Ectodermal cell (in vitro differentiated cells): Measurements from ENCODE around the gene TRIP4.
"Not testable (repeated sequence)": the region's sequence is repeated elsewhere in the genome, so short reads cannot be mapped to it uniquely, and the experiment has no call there.

Experiments used
- H3K27ac ChIP-seq: 2 replicates; pipeline ENCODE4 v1.7.0; 2013; ENCODE audit warnings: mild to moderate bottlenecking, low read depth, low read length; ENCODE audit not compliant: insufficient read depth, poor library complexity, severe bottlenecking
- H3K27me3 ChIP-seq: 2 replicates; pipeline ENCODE4 v1.7.0; 2013; ENCODE audit warnings: mild to moderate bottlenecking, low read length; ENCODE audit not compliant: insufficient read depth, control insufficient read depth, poor library complexity, severe bottlenecking
- H3K36me3 ChIP-seq: one replicate; pipeline ENCODE4 v1.7.0; 2013; ENCODE audit warnings: low read length; ENCODE audit not compliant: control insufficient read depth, insufficient read depth
- H3K4me1 ChIP-seq: one replicate; pipeline ENCODE4 v1.7.0; 2013; ENCODE audit warnings: low read length; ENCODE audit not compliant: control insufficient read depth, insufficient read depth
- H3K4me3 ChIP-seq: 2 replicates; pipeline ENCODE4 v1.7.0; 2013; ENCODE audit warnings: low read depth, low read length, control low read depth; ENCODE audit not compliant: insufficient read depth
- H3K9me3 ChIP-seq: 2 replicates; pipeline ENCODE4 v1.7.0; 2013; ENCODE audit warnings: mild to moderate bottlenecking, low read length, moderate library complexity; ENCODE audit not compliant: control insufficient read depth
- WGBS, 2 experiments: methylation state at CpG; one replicate each; pipeline ENCODE4 v1.1.7; 2013; ENCODE audit warnings: missing lambda C conversion rate in 2 of 2; 5-methylcytosine and 5-hydroxymethylcytosine counted together

TRIP4 gene

GRCh38 chr15:64380130-64380870 lies 7.3 kb upstream of the TRIP4 start:
- not testable (repeated sequence) for H3K27ac ChIP-seq, H3K4me1 ChIP-seq, H3K9me3 ChIP-seq, H3K27me3 ChIP-seq
- peaks cover 12% of the 10 kb centered on the region for H3K36me3 ChIP-seq
- peak overlapping the region; percentile 58 for H3K4me3 ChIP-seq
- WGBS, 2 experiments = 67 to 69% methylated on average over 11 of the region's 11 CpGs

- peak within 1 kb of the TSS; percentile 58 for H3K4me3 ChIP-seq
- 1% methylated on average over 38 of the region's 38 CpGs for WGBS, 2 experiments
- H3K9me3 ChIP-seq = no peaks in the 10 kb centered on the region
- no peaks in the 10 kb centered on the region for H3K4me1 ChIP-seq
- peaks cover 6% of the 10 kb centered on the region for H3K36me3 ChIP-seq
- peak within 1 kb of the TSS; percentile 44 for H3K27ac ChIP-seq
- no peaks in the 10 kb centered on the region for H3K27me3 ChIP-seq
Measured at GRCh38 chr15:64381000-64381751, 6.5 kb upstream of the TRIP4 start, which contains the start of gene PCLAF. Gene PCLAF, minus strand, starts transcription at chr15:64381441. Its CDS starts 70 bp downstream, at chr15:64381371.

GRCh38 chr15:64383760-64384159 lies 3.9 kb upstream of the TRIP4 start:
- Histone ChIP-seq H3K4me1 (no peaks in the 10 kb centered on the region), H3K9me3 (no peaks in the 10 kb centered on the region), H3K36me3 (no peaks in the 10 kb centered on the region), H3K27me3 (no peaks in the 10 kb centered on the region), H3K27ac (no peak overlapping the region), H3K4me3 (no peak overlapping the region)
- 100% methylated on average over 2 of the region's 2 CpGs; no CpG with 5 or more reads in 1 of the 2 experiments for WGBS, 2 experiments

GRCh38 chr15:64386291-64386690 lies 1.3 kb upstream of the TRIP4 start:
- Histone ChIP-seq H3K4me3 (no peak overlapping the region), H3K36me3 (no peaks in the 10 kb centered on the region), H3K9me3 (no peaks in the 10 kb centered on the region), H3K4me1 (no peaks in the 10 kb centered on the region), H3K27me3 (no peaks in the 10 kb centered on the region), H3K27ac (no peak overlapping the region)
- WGBS, 2 experiments = 94 to 98% methylated on average over 6 to 7 of the region's 7 CpGs

- Histone ChIP-seq H3K36me3 (no peaks in the 10 kb centered on the region), H3K27me3 (no peaks in the 10 kb centered on the region), H3K4me1 (no peaks in the 10 kb centered on the region), H3K4me3 (no peak overlapping the region), H3K27ac (no peak overlapping the region), H3K9me3 (no peaks in the 10 kb centered on the region)
- 94 to 95% methylated on average over 5 of the region's 5 CpGs for WGBS, 2 experiments
Measured at GRCh38 chr15:64389036-64389435, 1.4 kb downstream of the TRIP4 start.

- not testable (repeated sequence) for H3K27me3 ChIP-seq, H3K9me3 ChIP-seq, H3K27ac ChIP-seq, H3K4me1 ChIP-seq, H3K4me3 ChIP-seq
- H3K36me3 ChIP-seq = peaks cover 12% of the 10 kb centered on the region
- 89 to 95% methylated on average over 3 of the region's 3 CpGs for WGBS, 2 experiments
Measured at GRCh38 chr15:64392471-64392870, 4.8 kb downstream of the TRIP4 start.

- 97 to 99% methylated on average over 2 to 5 of the region's 5 CpGs for WGBS, 2 experiments
- Histone ChIP-seq H3K27ac (no peak overlapping the region), H3K27me3 (no peaks in the 10 kb centered on the region), H3K36me3 (peaks cover 22% of the 10 kb centered on the region), H3K4me1 (no peaks in the 10 kb centered on the region), H3K9me3 (no peaks in the 10 kb centered on the region), H3K4me3 (no peak overlapping the region)
Measured at GRCh38 chr15:64396789-64397188, 9.2 kb downstream of the TRIP4 start.

- Histone ChIP-seq H3K27me3 (no peaks in the 10 kb centered on the region), H3K4me1 (no peaks in the 10 kb centered on the region), H3K27ac (no peak overlapping the region), H3K4me3 (no peak overlapping the region), H3K36me3 (peaks cover 22% of the 10 kb centered on the region), H3K9me3 (no peaks in the 10 kb centered on the region)
- 88 to 95% methylated on average over 2 of the region's 2 CpGs for WGBS, 2 experiments
Measured at GRCh38 chr15:64398575-64398974, 10.9 kb downstream of the TRIP4 start.

- H3K4me3 ChIP-seq = no peak overlapping the region
- no peak overlapping the region for H3K27ac ChIP-seq
- no peaks in the 10 kb centered on the region for H3K27me3 ChIP-seq
- peaks cover 28% of the 10 kb centered on the region for H3K36me3 ChIP-seq
- H3K4me1 ChIP-seq = no peaks in the 10 kb centered on the region
- no peaks in the 10 kb centered on the region for H3K9me3 ChIP-seq
- 93 to 98% methylated on average over 2 of the region's 2 CpGs for WGBS, 2 experiments
Measured at GRCh38 chr15:64400583-64400982, 12.9 kb downstream of the TRIP4 start.

GRCh38 chr15:64412216-64412615 lies 24.6 kb downstream of the TRIP4 start:
- H3K27me3 ChIP-seq = no peaks in the 10 kb centered on the region
- no peaks in the 10 kb centered on the region for H3K9me3 ChIP-seq
- no peak overlapping the region for H3K4me3 ChIP-seq
- no peak overlapping the region for H3K27ac ChIP-seq
- H3K36me3 ChIP-seq = peaks cover 18% of the 10 kb centered on the region
- 95% methylated on average over 2 of the region's 2 CpGs for WGBS, 2 experiments
- no peaks in the 10 kb centered on the region for H3K4me1 ChIP-seq
